ENCODE measurements around the gene ABLIM3.

The ABLIM3 gene

GRCh38 chr5:149284501-149284900 is 143.2 kb downstream of the ABLIM3 start:
- no peak for FAIRE-seq

- FAIRE-seq, result no peak
Observed at GRCh38 chr5:149285153-149285552, 143.9 kb downstream of the ABLIM3 start.

- no peak for FAIRE-seq
Observed at GRCh38 chr5:149288436-149288835, 147.1 kb downstream of the ABLIM3 start.

- no peak for FAIRE-seq
Observed at GRCh38 chr5:149289301-149289700, 148.0 kb downstream of the ABLIM3 start.

- FAIRE-seq, result no peak
Observed at GRCh38 chr5:149294872-149295829, 153.9 kb downstream of the ABLIM3 start.

GRCh38 chr5:149297340-149298025 is 156.2 kb downstream of the ABLIM3 start:
- FAIRE-seq, result no peak

GRCh38 chr5:149298163-149298562 is 156.9 kb downstream of the ABLIM3 start:
- no peak for FAIRE-seq

GRCh38 chr5:149298842-149299404 is 157.6 kb downstream of the ABLIM3 start:
- FAIRE-seq, result no peak

- no peak for FAIRE-seq
Observed at GRCh38 chr5:149299451-149300054, 158.3 kb downstream of the ABLIM3 start.

- no peak for FAIRE-seq
Observed at GRCh38 chr5:149300441-149300840, 159.1 kb downstream of the ABLIM3 start.

GRCh38 chr5:149301049-149301743 is 159.9 kb downstream of the ABLIM3 start:
- no peak for FAIRE-seq

GRCh38 chr5:149301744-149302380 is 160.6 kb downstream of the ABLIM3 start:
- FAIRE-seq, result no peak

GRCh38 chr5:149302641-149303040 is 161.3 kb downstream of the ABLIM3 start:
- FAIRE-seq, result no peak

GRCh38 chr5:149303210-149303609 is 161.9 kb downstream of the ABLIM3 start:
- FAIRE-seq, result no peak

GRCh38 chr5:149304195-149305078 is 163.1 kb downstream of the ABLIM3 start:
- no peak for FAIRE-seq

- FAIRE-seq, result no peak
Observed at GRCh38 chr5:149309354-149309753, 168.1 kb downstream of the ABLIM3 start.
